Endothelial cell (in vitro differentiated cells): ENCODE data around the gene FCF1. TPM values are rescaled to one million over a fixed set of nuclear protein-coding genes. Genes with fewer than 3 reads are reported as not detected.

ENCODE experiments used
- DNase-seq: peaks from one replicate; pipeline ENCODE4 v3.0.0; 2021; ENCODE audit warnings: low spot score
- H3K27ac Mint-ChIP-seq: one replicate; pipeline ENCODE4 v1.8.0; 2021; ENCODE audit warnings: mixed read lengths, inconsistent platforms; ENCODE audit not compliant: unreplicated experiment
- H3K27me3 Mint-ChIP-seq: one replicate; pipeline ENCODE4 v1.8.0; 2021; ENCODE audit warnings: mild to moderate bottlenecking, moderate library complexity, mixed read lengths, inconsistent platforms; ENCODE audit not compliant: unreplicated experiment
- H3K36me3 Mint-ChIP-seq: one replicate; pipeline ENCODE4 v1.8.0; 2021; ENCODE audit warnings: mild to moderate bottlenecking, low read depth, mixed read lengths, inconsistent platforms; ENCODE audit not compliant: unreplicated experiment
- H3K4me1 Mint-ChIP-seq: one replicate; pipeline ENCODE4 v1.8.0; 2021; ENCODE audit warnings: mild to moderate bottlenecking, mixed read lengths, inconsistent platforms; ENCODE audit not compliant: unreplicated experiment
- H3K4me3 Mint-ChIP-seq: one replicate; pipeline ENCODE4 v1.8.0; 2021; ENCODE audit warnings: mild to moderate bottlenecking, mixed read lengths, inconsistent platforms; ENCODE audit not compliant: unreplicated experiment
- H3K9me3 Mint-ChIP-seq: one replicate; pipeline ENCODE4 v1.8.0; 2021; ENCODE audit warnings: mixed read lengths, inconsistent platforms; ENCODE audit not compliant: unreplicated experiment
- CTCF ChIP-seq: fragments of 200-600 bp; sonication (generic); IDR thresholded peaks from one replicate; pipeline ENCODE4 v1.5.0; 2021; ENCODE audit warnings: antibody characterized with exemption; ENCODE audit not compliant: unreplicated experiment
- total RNA-seq: library from RNA; stranded (reverse); fragmentation: NEBNext Ultra II Directional; extraction: Animal tissue kit (Norgen Biotek cat#: 25700); gene quantifications from one replicate; pipeline ENCODE4 v1.2.1, GENCODE V29; 2021; ENCODE audit not compliant: unreplicated experiment

The FCF1 gene
- total RNA-seq, 1 donor from 2014 or later = 35.7 TPM

GRCh38 chr14:74691456-74691855, 21.5 kb upstream of the FCF1 start:
- H3K9me3 Mint-ChIP-seq = no peaks in the 10 kb centered on the region
- H3K36me3 Mint-ChIP-seq = peaks cover 13% of the 10 kb centered on the region
- no peak for DNase-seq

GRCh38 chr14:74693191-74693590, 19.8 kb upstream of the FCF1 start:
- TF ChIP-seq CTCF = no peak
- Mint-ChIP-seq H3K36me3 (peaks cover 20% of the 10 kb centered on the region), H3K27me3 (peaks cover 5% of the 10 kb centered on the region), H3K4me1 (no peaks in the 10 kb centered on the region), H3K4me3 (no peak overlapping the region), H3K27ac (no peak overlapping the region), H3K9me3 (no peaks in the 10 kb centered on the region)
- DNase-seq = no peak

More at GRCh38 chr14:74691456-74691855, 21.5 kb upstream of the FCF1 start:
- no peak overlapping the region for H3K27ac Mint-ChIP-seq
- no peak for TF ChIP-seq CTCF
- H3K4me1 Mint-ChIP-seq = no peaks in the 10 kb centered on the region
- peaks cover 5% of the 10 kb centered on the region for H3K27me3 Mint-ChIP-seq
- H3K4me3 Mint-ChIP-seq = no peak overlapping the region

DNA sequence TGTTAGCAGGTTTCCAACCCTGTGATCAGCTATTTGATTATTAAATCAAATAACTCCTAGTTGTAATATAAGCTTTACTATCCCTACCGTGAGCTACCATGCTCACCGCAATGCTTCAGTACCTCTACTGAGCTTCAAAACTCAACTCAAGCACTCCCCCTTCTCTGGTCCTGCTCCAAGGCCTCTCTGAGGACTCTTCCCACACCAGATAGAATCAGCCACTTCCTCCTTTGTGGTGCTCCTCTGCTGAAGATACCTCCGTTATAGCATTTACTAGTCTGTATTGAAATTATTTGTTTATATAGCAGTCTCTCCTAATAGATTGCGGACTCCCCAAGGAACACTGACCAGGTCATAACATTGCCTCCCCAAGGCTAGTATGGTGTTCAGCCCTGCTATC, 17.5 kb upstream of the FCF1 start:
- no peak for DNase-seq
- H3K27ac Mint-ChIP-seq = no peak overlapping the region
- H3K4me3 Mint-ChIP-seq = peak overlapping the region; percentile 24
- peaks cover 1% of the 10 kb centered on the region for H3K27me3 Mint-ChIP-seq
- no peaks in the 10 kb centered on the region for H3K4me1 Mint-ChIP-seq
- H3K9me3 Mint-ChIP-seq = no peaks in the 10 kb centered on the region
- peaks cover 12% of the 10 kb centered on the region for H3K36me3 Mint-ChIP-seq
- no peak for TF ChIP-seq CTCF

DNA sequence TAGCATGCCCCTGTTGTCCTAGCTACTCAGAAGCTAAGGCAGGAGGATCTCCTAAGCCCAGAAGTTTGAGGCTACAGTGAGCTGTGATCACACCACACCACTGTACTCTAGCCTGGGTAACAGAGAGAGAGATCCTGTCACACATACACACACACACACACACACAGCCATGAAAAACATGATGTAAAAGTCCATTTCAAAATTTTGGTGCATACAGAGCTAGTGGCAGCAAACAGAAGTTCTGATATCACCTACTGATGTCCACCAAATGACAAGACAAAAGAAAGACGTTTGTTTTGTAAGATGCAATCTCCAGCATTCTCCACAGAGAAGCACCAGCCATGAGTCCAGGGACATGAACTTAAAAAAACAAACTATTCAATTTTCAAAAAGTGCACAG, 15.9 kb upstream of the FCF1 start:
- TF ChIP-seq CTCF = no peak

GRCh38 chr14:74697543-74697942, 15.4 kb upstream of the FCF1 start:
- H3K4me3 Mint-ChIP-seq = no peak overlapping the region
- peaks cover 28% of the 10 kb centered on the region for H3K36me3 Mint-ChIP-seq
- H3K9me3 Mint-ChIP-seq = peaks cover 1% of the 10 kb centered on the region
- no peak for TF ChIP-seq CTCF
- DNase-seq = no peak
- no peaks in the 10 kb centered on the region for H3K27me3 Mint-ChIP-seq
- no peaks in the 10 kb centered on the region for H3K4me1 Mint-ChIP-seq
- no peak overlapping the region for H3K27ac Mint-ChIP-seq

More for the DNA sequence above, 15.9 kb upstream of the FCF1 start:
- H3K36me3 Mint-ChIP-seq = peaks cover 27% of the 10 kb centered on the region
- no peaks in the 10 kb centered on the region for H3K9me3 Mint-ChIP-seq
- no peak overlapping the region for H3K27ac Mint-ChIP-seq
- H3K4me1 Mint-ChIP-seq = no peaks in the 10 kb centered on the region
- no peak for DNase-seq
- no peak overlapping the region for H3K4me3 Mint-ChIP-seq
- peaks cover 1% of the 10 kb centered on the region for H3K27me3 Mint-ChIP-seq
